GM19463 (cell line): ENCODE measurements around the gene CKAP5.
"Not testable (repeated sequence)": the region's sequence is repeated elsewhere in the genome, so short reads cannot be mapped to it uniquely, and the experiment has no call there.

Source experiments
- ATAC-seq: cut with Tn5 transposase; IDR thresholded peaks from one replicate; pipeline ENCODE4 v1.9.1; 2021; ENCODE audit warnings: mild to moderate bottlenecking, moderate library complexity; ENCODE audit not compliant: unreplicated experiment

Gene CKAP5

GRCh38 chr11:46727952-46728658, 118.0 kb downstream of the CKAP5 start:
- no peak for ATAC-seq

- ATAC-seq, result no peak
These were observed 119.7 kb downstream of the CKAP5 start for GRCh38 chr11:46726206-46726862.

GRCh38 chr11:46725338-46726205, 120.5 kb downstream of the CKAP5 start:
- ATAC-seq, result no peak

- ATAC-seq, result no peak
These were observed 122.0 kb downstream of the CKAP5 start for GRCh38 chr11:46724088-46724487.

DNA sequence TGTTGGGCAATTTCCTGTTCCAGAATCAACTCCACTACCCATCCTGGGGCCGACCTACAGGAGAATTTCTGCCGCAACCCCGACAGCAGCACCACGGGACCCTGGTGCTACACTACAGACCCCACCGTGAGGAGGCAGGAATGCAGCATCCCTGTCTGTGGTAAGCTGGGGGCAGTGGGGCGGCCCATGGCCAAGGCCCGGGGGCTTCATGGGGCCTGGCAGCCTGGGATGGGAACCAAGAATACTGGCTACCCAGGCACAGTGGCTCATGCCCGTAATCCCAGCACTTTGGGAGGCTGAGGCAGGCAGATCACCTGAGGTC, 122.8 kb downstream of the CKAP5 start:
- no peak for ATAC-seq

DNA sequence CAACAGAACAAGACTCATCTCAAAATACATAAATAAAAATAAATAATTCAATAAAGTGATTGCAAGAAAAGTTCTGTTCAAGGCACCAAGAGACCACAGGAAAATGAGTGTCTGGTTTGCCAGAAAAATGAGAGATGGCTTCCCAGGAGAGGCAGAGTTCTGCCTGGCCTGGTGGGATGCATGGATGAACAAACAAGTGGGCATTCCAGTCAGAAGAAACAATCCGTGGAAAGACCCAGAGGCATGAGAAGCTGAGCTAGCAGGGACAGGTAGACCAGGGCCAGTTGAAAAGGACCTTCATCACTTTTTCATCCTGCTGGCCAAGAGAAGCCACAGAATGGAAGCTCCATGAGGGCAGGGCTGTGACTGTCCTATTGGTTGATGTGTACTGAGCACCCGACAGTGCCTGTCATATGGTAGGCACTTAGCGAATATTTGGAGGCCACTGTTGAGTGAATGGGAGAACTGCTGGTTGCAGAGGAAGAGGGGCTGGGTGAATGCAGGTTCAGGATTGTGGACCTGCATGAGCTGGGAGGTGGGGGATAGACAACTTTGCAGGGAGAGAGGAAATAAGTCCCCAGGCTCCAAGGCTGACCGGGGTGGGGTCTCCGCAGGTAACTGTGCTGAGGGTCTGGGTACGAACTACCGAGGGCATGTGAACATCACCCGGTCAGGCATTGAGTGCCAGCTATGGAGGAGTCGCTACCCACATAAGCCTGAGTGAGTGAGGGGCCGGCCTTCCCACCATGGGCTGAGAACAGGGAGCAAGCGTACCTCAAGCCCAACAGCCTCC, 123.3 kb downstream of the CKAP5 start:
- no peak for ATAC-seq

DNA sequence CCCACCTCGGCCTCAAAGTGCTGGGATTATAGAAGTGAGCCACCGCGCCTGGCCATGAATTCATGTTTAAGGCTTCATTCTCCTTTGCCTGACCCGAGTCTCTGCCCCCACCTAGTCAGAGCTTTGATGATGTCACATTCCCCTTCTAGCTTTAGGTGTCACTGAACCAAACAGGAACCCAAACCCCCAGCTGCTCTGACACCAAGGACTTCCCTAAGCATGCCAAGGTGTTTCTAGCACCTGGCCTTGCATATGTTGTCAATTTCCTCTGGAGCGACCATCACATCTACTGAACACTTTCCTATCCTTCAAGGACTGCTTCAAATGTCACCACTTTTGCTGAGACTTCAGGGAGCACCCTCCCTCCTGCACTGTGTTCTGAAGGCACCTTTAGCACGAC, 124.8 kb downstream of the CKAP5 start:
- ATAC-seq, result no peak

DNA sequence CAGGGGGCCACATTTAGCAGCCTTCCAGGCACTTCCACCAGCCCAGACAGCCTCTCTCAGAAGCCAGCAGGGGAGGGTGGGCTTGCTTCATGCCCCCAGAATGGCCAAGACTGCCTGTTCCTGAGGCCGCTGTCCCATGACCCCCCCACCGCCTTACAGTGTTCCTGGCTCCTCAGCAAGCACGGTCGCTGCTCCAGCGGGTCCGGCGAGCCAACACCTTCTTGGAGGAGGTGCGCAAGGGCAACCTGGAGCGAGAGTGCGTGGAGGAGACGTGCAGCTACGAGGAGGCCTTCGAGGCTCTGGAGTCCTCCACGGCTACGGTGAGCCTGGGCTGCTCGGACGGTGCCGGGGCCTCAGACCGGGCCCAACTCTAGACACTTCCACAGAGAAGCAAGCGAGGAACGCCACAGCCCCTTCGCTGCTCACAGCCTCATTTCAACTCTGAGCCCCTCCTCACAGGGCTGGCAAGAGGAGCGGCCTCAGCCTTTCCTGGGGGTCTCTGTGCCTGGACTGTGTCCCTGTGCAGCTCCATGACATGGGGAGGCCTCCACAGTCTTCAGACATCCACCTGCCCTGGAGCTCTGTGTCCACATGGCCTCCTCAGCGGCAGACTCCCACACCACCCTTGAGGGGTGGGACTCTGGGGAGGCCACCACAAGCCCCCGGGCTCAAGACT, 126.4 kb downstream of the CKAP5 start:
- ATAC-seq, result no peak

DNA sequence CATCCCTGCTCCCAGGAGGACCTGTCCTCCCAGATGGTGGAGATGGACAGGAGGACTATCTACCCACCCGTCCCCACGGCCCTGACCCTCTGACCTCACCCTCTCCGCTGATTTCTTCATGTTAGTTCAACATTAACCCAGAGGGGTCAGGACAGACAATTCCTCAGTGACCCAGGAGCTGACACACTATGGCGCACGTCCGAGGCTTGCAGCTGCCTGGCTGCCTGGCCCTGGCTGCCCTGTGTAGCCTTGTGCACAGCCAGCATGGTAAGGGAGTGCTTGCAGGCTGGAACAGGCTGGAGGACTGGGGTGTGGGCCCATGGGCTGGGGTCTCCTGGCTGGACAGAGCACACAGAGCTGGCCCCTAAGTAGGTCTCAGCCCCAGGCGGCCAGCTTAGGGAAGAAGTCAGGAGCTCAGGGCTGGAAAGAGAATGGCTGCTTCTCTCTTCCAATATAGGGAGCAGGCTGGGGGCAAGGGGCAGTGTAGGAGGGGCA, 127.0 kb downstream of the CKAP5 start, which contains the start of gene F2:
Gene F2, plus strand, starts transcription at position 166 of the 495 bp plus-strand sequence. Its CDS starts 23 bp downstream, at position 189.
- no peak for ATAC-seq

DNA sequence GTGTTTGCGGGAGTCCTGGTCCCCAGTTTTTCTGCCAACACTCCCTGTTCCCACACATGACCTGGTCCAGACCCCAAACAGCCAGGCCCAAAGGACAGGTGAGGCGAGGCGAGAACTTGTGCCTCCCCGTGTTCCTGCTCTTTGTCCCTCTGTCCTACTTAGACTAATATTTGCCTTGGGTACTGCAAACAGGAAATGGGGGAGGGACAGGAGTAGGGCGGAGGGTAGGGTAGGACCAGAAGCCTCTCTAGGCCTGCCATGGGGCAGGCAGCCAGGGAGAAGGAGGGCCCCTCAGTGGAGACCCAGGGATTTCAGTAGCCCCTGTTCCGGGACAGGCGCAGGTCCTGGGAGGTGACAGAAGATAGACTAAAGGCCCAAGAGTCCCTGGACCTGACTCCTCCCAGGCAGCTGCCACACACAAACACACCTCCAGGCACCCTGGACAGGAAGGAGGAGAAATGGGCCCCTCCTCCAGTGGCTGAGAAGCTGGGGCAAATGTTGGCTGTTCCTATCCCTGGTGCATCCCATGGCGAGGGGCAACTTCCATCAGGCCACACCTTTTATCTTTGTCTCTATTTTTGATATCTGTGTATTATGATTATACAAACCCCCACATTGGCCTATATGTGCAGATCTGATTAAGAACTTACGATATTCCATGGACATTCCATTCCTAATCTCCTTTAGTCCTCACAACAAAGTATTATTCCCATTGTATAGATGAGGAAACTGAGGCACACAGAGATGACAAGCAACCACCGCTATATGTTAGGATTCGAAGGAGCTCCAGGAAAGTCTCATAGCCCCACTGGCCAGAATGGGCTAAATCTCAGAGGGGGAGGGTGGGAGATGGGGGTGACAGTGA, 127.7 kb downstream of the CKAP5 start:
- no peak for ATAC-seq

- not testable (repeated sequence) for ATAC-seq
These were observed 128.3 kb downstream of the CKAP5 start for GRCh38 chr11:46717825-46718154.

GRCh38 chr11:46712874-46713576, 133.1 kb downstream of the CKAP5 start:
- ATAC-seq, result no peak

- ATAC-seq, result no peak
These were observed 134.8 kb downstream of the CKAP5 start for GRCh38 chr11:46711303-46711702.

GRCh38 chr11:46710821-46711269, 135.2 kb downstream of the CKAP5 start:
- no peak for ATAC-seq

DNA sequence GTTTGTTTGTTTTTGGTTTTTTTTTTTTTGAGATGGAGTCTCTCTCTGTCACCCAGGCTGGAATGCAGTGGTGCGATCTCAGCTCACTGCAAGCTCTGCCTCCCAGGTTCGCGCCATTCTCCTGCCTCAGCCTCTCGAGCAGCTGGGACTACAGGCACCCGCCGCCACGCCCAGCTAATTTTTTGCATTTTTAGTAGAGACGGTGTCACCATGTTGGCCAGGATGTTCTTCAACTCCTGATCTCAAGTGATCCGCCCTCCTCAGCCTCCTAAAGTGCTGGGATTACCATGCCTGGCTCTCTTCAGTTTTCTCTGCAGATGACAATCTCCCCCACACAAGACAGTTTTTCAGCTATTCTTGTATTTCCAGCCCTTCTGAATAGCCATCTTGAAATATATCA, 136.7 kb downstream of the CKAP5 start:
- not testable (repeated sequence) for ATAC-seq

DNA sequence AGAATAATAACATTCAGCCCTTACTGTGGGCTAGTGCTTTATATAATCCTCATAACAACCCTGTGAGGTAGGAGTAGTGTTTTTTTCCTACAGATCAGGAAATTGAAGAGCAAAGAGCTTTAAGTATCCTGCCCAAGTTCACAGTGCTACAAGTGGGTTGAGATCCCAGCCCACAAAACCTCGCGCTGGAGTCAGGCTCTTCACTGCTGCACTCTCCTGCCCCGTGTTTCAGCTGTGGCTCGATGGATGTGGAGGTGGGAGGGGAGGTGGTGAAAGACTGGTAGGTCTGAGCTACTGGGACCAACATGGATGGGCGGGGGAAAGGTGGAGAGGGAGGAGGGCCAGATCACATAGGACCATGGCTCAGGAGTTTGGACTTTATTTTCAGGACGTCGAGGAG, 139.2 kb downstream of the CKAP5 start:
- ATAC-seq, result no peak

DNA sequence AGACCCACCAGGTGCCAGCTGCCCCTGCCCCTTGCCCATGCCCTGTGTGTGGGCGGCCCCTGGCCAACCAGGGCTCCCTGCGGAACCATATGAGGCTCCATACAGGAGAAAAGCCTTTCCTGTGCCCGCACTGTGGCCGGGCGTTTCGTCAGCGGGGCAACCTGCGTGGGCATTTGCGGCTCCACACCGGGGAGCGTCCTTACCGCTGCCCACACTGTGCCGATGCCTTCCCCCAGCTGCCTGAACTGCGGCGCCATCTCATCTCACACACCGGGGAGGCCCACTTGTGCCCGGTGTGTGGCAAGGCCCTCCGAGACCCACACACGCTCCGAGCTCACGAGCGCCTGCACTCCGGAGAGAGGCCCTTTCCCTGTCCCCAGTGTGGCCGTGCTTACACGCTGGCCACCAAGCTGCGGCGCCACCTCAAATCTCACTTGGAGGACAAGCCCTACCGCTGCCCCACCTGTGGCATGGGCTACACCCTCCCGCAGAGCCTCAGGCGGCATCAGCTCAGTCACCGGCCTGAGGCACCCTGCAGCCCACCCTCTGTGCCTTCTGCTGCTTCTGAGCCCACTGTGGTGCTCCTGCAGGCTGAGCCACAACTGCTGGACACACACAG, 140.9 kb downstream of the CKAP5 start:
- no peak for ATAC-seq

DNA sequence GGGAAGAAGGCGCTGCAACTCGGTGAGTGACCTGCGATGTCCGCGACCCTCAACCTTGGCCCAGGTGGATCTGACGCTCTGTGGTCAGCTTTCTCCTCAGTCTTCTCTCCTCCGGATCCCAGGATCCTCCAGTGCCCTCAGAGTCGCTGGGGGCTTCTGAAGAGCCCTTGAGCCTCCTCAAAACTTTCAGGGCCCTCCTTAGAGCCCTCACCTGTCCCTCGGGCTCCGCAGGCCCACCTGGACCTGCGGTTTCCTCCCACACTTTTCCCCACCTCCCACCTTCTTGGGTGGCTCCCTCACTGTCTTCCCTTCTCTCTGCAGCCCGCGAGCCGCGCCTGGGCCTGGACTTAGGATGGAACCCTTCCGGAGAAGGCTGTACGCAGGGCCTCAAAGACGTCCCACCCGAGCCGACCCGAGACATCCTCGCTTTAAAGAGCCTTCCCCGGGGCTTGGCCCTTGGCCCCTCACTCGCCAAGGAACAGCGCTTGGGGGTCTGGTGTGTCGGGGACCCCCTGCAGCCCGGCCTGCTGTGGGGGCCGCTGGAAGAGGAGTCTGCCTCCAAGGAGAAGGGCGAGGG, 144.9 kb downstream of the CKAP5 start:
- ATAC-seq, result no peak
